HG03442 (cell line): Measurements from ENCODE around the gene MEOX1.

Source experiments
- ATAC-seq: cut with Tn5 transposase; IDR thresholded peaks from one replicate; pipeline ENCODE4 v1.9.1; 2021; ENCODE audit warnings: mild to moderate bottlenecking, moderate library complexity; ENCODE audit not compliant: unreplicated experiment

The MEOX1 gene

DNA sequence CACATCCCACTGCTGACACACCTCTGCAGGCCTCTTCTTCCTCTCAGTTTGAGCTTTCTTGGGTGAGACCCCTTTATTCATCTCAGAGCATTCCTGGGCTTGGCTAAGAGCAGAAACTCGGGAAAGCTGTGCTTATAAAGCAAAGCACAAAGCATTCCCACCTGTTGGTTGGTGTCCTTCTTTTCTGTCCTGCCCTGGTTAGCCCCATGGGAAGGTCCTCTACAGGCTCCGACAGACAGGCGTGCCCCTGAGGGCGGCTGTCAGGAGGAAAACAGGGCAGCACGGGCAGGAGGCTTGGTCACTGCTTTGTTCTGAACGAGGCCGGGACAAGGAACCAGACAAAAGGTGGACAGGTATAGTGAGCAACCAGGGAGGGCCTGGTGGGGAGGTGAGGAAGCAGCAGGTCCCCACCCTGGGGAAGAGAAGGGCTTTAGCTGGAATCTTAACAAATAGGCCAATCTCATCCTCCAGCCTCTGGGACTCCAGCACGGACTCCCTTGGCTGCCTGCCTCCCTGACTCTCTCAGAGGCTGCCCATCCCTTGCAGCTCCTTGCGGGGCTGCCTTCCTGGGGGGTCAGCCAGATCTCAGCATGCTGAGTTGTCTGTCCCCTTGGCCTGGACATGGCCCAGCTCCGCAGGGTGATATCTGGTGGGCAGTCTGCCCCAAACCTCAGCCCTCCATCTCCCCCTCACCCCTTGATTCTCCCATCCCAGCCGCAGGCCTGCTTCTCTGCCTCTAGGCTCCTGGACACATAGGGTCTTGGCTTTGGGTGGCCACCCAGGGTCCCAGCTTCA is 1.7 kb downstream of the MEOX1 start:
- no peak for ATAC-seq

DNA sequence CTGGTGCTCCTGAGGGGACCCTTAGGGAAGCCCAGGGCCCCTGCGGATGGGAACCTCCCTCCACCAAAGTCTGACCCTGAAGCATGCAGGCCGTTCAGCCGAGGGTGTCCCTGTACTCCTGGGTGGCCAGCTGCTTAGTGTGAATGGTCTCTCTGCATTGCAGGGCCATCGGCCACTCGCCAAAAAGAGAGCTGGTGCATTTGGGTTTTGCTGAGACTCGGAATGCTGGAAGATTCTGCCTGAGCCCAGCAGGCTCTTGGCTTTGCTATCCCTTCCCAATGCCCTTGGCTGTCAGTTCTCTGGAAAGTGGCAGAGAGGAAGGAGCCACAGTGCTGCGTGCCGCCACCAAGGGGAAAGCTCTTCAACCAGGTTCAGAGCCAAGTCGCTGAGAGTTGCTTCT is 2.8 kb downstream of the MEOX1 start:
- ATAC-seq, result no peak

DNA sequence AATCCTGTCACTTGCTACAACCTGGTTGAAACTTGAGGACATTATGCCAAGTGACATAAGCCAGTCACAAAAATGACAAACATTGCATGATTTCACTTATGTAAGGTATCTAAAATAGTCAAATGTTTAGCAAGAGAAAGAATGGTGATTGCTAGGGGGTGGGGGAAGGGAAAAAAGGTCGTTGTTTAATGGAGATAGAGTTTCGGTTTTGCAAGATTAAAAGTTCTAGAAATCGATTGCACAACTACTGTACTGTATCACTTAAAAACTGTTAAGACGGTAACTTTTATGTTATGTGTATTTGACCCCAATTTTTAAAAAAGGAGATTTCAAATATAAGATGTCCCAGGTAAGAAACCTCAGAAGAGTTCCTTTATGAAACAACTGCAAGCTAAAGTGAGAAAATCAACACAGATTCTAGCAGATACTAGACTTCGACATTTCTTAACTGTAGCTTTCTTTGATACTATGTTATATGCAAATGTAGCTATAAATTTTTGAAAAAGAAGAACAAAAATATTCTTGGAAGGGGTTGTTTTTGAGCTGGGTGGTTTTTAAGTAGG is 5.9 kb downstream of the MEOX1 start:
- no peak for ATAC-seq

DNA sequence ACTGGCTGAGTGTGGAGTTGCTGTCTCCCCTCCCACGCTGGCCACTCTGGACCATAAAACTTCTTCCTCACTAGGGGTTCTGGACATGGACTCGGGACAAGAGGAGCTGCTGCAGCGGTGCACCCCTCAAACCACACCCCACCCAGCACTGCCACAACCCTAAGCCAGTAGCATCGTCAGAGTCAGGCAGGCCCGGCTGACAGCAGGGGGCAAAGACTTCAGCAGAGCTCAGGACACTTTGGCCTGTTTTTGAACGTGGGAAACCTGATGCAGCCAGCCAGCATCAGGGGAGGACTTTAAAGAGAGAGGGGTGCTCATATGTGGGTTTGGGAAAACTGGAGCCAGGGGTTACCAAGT is 9.6 kb downstream of the MEOX1 start:
- no peak for ATAC-seq

DNA sequence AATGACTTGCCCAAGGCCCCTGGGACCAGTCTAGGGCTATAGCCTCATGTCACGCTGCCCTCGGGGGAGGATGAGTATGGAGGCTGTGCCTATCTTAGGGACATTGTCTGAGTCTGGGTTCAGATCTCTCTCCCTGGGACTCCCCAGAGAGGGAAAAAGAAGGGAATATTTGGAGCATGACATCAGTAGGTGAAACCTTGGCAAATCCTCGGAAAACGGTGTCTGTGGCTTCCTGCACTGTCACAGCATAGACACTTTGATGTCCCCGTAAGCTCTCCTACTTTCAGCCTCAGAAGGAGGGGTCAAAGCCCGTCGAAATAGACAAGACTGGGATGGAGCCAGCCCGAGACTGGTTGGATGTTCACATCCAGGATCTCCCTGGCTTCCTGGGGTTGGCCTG is 11.3 kb downstream of the MEOX1 start:
- ATAC-seq, result no peak

DNA sequence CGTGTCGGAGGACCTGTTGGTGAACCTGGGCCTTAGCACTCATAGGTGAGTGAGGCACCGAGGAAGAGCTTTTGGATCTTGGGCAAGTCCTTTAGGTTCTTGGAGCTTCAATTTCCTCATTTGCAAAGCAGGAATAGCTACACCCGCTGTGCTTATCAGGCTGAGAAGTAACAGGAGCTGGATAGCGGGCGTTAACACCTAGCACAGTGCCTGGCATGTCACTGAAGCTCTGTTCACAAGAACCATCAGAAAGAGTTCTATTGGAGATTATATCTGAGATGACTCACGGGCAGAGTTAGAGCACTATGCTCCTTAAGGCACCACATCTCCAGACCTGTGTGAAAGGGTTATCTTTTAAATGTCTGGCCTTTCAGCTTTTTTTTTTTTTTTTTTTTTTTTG is 12.8 kb downstream of the MEOX1 start:
- no peak for ATAC-seq

DNA sequence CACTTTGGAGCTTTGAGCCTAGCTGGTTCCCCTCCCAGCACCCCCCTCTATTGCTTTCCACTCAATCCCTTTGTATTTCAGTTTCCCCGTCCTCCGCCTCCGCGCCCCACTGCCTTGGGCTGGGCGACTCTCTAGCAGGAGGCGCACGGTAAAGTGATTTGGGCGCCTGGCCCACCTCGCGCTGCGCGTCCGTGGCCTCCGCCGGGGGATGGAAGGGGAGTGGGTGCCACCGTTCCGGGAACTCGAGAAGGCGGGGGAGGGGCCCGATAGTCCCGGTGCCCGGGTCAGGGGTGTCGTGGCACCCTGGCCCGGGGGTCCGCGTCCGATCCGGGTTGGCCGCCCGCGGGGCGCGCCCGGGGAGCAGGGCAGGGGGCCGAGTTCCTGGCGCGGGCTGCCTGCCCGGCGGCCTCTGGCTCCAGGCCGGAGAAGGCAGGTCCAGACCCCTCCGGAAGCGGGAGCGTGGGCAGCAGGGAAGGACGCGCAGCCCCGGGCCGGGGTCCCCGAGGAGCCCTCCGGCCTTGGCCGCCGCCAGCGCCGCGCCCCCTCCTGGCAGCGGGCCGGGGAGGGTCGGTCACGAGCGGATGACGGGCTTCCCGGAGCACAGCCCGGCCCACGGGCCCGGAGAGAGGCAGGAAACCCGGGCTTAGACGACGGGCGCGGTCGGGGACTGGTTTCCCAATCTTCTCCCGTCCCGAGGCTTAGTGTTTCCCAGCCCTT is 15.8 kb downstream of the MEOX1 start:
- ATAC-seq, result no peak

DNA sequence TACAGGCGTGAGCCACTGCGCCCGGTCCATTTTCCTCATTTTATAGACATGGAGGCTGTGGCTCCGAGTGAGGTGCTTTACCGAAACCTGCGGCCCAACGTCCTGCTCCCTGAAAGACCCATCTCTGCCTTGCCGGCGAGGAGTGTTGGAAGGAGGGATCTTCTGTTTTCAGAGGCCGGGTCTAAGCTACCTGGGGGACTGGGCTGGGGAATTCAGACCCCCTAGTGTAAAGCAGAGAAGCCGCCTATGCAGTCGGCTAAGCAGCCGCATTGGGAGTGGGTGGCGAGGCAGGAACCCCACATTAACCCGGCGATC is 16.3 kb downstream of the MEOX1 start:
- no peak for ATAC-seq

DNA sequence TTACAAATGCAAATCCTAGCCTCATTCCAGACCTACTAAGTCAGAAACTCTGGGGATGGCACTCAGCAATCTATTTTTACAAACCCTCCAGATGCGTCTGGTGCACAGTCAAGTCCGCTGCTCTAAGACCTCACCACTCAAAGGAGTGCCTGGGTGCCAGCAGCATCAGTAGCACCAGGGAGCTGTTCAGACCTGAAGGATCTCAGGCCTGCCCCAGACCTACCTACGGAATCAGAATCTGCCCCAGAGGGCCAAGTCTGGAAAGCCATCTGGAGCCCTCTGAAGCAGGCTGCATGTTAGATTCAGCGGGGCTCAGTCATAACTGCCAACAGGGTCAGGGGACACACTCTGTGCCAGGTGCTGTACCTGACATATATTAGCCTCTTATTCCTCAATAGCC is 17.6 kb downstream of the MEOX1 start:
- no peak for ATAC-seq

DNA sequence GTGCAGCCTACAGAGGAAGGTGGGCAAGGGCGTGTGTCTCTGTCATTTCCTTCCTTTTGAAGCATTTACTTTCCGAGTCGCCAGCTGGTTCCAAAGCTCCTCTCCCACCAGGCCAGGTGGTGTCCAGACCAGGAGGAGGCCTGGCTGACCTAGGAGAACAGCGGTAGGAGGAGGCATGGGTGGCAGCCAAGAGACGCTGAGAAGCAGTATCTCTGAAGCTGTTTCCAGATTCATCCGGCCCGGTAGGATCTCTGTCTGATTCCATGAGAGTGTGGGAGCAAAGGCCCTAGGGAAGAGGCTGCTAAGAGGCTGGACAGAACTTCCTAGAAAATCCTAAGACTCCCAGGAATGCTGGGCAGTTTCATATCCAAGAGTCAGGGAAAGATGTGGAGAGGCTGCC is 20.3 kb downstream of the MEOX1 start:
- ATAC-seq, result no peak

DNA sequence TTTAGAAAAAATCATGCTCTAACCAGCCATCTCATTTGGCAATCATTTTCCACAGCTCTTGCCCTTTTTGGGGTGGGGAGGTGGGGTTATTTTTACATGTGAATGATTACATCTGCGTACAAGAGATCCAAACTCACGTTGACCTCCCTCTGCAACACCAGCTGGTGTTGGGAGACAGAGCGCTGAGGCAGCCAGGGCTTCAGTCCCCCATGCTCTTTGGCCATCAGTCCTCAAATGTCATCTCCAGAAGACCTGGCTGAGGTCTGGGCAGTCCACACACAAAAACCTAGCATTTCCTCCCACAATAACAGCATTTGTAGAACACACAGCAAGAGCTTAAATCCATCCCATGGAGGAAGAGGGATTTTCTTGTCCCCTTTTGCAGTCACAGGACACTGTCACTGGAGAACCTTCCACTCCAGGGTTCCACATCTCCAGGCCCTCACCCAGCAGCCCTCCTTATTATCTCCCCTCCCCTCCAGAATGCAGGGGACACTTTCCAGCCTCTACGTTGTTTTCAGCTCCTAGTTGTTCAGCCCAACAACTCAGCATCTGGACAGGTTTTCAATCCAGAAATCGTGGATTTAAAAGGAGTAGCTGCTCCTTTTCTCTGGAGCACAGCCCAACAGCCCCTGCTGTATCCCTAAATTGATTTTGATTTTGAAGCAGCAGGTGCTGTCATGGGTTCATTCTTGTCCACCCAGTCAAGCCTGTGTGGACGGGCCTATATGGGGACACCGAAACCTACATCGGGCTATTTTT is 21.1 kb downstream of the MEOX1 start:
- ATAC-seq, result no peak

DNA sequence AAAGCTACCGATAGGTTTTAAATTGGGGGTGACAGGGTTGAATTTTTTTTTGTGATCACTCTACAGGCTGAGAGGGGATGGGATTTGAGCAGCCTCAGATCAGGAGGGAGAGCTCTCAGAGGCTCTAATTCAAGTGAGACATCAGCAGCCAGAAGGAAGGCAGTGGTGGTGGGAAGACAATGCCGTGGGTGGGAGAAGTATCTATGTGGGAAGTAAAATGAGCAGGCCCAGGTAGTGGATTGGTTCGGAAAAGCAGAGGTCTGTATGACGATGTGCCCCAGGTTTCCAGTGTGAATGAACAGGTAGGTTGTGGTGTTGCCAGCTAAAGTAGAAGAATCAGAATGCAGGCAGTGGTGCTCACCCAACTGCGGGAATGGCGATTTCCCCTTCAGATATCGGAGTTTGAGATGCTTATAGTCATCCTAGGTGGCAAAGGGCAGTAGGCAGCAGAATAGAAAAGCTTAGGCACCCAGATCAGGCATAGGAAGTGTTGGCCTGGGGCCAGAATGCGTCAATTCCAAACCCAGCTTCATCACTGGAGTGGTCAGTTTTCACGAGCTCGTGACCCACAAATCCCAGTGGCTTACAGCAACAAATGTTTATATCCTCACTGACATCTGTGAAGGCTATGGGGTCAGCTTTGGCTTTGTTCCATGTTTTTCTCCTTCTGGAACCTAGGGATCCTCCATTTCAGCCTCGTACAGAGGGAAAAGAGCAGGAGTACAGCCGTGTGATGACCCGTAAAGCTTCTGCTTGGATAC is 24.0 kb downstream of the MEOX1 start:
- no peak for ATAC-seq

DNA sequence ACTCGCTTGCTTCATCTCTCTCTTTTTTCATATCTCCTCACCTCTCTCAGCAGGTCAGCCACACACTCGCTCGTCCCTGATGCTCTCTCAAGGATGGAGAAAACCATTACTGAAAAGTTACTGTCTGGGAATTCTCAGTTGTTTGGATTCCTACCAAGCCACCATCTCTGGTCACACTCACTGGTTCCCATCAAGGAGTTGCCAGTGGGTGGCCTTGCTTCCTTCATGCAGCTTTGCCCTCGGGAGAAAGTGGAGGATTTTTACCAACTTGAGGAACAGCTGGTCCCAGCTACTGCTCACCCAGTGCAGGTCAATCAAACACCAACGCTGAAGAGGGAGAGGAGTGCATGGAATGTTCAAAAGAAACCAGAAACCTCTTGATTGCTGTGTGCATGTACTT is 25.3 kb downstream of the MEOX1 start:
- ATAC-seq, result no peak

DNA sequence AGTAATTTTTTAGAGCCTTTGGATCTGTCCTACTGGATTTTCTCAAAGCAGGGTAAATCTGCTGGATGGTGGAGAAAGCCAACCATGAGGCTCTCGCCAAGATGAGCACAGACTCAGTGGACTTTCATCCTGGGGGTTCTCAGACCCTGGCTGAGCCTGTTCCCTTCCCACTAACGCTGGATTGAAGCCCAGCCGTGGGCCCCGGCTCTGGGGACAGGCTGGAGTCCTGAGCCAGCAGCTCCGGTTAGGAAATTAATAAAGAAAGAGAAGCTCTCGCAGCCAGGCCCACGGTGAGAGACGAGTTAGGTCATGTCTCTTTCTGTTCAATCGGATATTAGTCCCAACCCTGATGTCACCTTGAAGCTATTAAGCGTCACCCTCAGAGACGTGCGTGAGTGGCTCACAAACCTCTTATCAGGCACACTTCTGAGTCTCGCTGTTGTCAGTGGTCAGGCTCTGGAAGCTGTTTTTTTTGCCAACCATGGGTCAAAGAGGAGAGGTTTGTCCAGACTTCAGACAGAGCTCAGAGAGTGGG is 27.1 kb downstream of the MEOX1 start:
- ATAC-seq, result no peak

DNA sequence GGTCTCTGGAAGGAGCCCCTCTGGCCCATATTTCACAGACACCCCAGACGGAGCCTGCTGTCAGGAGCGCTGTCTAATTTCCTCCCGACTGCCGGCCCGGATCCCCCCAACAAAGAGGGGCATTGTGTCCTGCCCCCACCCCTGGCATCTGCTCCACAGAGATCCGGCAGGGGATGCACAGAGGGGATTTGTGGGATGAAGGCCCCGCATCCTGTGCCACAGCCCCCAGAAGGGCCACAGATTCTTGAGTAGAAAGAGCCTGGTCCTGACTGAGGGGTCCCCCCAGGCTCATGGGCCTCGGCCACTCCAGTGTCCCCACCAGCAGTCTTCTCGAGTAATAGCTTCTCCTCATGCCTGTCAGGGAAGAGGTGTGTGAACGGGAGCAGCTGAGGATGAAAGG is 29.5 kb downstream of the MEOX1 start:
- no peak for ATAC-seq

DNA sequence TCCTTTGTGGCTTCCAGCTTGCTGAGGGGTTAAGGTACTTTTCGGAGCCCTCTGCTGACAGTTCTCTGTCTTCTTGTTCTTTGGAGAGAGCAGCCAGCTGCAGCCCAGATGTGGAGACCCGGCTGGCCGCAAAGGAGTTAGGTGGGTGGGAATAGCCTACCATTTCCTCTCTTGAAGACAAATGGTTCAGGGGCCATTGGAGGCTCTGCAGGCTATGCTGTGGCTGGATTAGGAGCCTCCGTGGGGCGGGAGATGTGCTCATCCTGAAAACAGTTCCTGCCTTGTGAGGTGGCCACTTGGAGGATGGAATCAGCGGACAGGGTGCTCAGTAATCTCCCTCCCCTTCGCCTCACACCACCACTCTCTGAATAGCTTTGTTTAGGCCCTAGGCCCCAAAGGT is 30.3 kb downstream of the MEOX1 start:
- no peak for ATAC-seq

DNA sequence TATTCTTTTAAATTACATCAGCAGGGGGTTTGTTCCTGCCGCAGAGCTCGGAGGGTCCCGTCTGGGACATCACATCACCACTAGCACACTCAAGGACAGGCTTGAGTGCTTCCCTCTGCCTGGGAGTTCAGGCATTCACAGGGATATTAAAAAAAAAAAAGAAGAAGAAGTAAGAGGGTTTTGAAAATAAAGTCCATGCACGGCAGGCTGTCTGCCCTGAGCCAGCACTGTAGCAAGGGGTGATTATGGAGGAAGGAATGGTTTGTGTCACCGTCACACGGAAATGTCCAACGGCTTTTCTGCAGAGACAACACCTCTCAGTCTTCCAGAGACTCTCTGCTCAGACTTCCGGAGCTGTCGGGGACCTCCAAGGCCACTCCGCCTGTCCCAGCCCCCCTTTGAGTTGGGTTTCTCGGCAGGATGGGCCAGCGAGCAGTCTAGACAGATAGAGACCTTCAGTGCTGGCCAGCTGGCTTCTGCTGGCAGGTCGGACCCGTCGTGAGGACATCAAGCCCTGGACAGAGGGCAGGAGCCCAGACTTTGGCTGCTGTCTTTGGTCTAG is 33.6 kb downstream of the MEOX1 start:
- ATAC-seq, result no peak

DNA sequence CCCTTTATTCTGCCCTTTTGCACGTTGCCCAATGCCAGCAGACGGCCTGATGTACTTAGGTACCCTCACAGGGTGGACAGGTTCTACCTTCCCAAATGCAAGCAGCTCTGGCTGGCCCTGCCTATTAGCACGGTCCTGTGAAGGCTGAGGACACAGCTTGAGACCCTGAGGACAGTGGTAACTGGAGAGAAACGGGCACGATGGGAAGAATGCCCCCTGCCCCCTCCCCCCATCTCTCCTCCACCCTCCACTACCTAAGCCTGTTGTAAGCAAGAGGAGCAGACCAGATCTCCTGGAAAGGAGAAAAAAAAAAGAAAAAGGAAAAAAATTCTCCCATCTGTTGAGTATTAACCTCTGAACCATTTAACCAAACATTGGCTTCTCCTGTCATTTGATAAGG is 34.1 kb downstream of the MEOX1 start:
- no peak for ATAC-seq

DNA sequence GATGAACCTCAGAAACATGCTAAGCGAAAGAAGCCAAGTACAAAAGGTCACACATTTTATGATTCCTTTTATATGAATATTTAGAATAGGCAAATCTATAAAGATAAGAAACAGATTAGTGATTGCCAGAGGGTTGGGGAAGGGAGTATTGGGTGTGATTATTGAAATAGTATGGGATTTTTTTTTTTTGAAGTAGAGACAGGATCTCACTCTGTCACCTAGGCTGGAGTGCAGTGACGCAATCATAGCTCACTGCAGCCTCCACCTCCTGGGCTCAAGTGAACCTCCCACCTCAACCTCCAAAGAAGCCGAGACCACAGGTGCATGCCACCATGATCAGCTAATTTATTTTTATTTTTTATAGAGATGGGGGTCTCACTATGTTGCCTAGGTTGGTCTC is 35.7 kb downstream of the MEOX1 start:
- ATAC-seq, result no peak

DNA sequence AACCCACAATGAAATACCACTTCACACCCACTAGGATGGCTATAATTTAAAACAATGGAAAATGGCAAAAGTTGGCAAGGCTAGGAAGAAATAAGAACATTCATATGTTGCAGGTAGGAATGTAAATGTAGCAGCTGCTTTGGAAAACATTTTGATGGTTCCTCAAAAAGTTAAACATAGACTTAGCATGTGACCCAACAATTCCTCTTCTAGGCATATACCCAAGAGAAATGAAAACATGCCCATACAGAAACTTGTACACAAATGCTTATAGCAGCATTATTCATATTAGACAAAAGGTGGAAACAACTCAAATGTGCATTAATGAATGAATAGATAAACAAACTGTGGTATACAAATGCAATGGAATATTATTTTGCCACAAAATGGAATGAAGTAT is 36.1 kb downstream of the MEOX1 start:
- ATAC-seq, result no peak

DNA sequence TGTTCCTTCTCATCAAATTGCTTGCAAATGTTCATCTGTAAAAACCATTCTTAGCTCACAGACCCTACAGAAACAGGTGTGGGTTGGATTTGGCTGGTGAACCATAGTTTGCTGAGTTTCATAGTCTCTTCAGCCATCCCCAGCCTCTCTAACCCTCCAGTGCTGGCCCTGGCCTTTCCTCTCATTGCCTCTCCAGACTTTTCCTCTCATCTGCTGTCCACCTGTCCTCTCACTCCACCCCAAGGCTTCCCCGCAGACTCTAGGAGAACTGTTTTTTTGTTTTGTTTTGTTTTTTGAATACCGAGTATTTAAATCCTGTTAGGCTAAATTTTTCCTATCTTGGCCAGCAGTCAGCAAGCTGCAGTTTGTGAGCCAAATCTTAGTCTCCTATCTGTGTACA is 41.1 kb downstream of the MEOX1 start:
- no peak for ATAC-seq
